ENCODE data around the gene RMDN2.

RMDN2 gene

GRCh38 chr2:38039121-38039910, 114.2 kb downstream of the RMDN2 start:
- Histone ChIP-seq H3K4me1 (peaks cover 0 to 13% (median 0%) of the 10 kb centered on the region in 4 donors), H3K9me3 (no peaks in the 10 kb centered on the region), H3K4me3 (no peak overlapping the region), H3K27ac (no peak overlapping the region), H3K36me3 (no peaks in the 10 kb centered on the region), H3K27me3 (no peaks in the 10 kb centered on the region)
- TF ChIP-seq, protein P1, sequence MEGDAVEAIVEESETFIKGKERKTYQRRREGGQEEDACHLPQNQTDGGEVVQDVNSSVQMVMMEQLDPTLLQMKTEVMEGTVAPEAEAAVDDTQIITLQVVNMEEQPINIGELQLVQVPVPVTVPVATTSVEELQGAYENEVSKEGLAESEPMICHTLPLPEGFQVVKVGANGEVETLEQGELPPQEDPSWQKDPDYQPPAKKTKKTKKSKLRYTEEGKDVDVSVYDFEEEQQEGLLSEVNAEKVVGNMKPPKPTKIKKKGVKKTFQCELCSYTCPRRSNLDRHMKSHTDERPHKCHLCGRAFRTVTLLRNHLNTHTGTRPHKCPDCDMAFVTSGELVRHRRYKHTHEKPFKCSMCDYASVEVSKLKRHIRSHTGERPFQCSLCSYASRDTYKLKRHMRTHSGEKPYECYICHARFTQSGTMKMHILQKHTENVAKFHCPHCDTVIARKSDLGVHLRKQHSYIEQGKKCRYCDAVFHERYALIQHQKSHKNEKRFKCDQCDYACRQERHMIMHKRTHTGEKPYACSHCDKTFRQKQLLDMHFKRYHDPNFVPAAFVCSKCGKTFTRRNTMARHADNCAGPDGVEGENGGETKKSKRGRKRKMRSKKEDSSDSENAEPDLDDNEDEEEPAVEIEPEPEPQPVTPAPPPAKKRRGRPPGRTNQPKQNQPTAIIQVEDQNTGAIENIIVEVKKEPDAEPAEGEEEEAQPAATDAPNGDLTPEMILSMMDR (IDR thresholded peaks at IDR 0.05), result no peak
- no peak for DNase-seq
- intact Hi-C loops (cut with DNase I; ENCODE audit: low total_unique reads), result no loop called here

DNA sequence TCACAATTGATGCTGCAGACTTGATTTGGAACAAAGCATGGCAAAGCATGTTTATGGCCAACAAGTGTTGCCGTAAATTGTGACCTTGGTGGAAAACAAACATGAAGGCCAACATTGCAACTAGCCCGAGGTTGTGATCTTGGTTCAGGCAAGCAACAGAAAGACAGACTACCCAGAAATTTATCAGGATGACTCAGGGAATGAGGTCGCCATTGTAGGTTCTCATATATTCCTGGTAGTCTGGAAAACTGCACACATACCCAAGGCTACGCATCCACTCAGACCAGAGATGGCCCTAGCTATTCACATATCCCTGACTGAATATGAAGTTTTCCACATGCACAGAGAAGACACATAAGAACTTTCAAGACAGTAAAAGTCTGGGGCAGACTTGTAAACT, 120.7 kb downstream of the RMDN2 start:
- intact Hi-C loops (cut with DNase I; ENCODE audit: low total_unique reads), result no loop called here
- Histone ChIP-seq H3K9me3 (no peaks in the 10 kb centered on the region), H3K4me3 (no peak overlapping the region), H3K36me3 (no peaks in the 10 kb centered on the region), H3K27ac (no peak overlapping the region), H3K27me3 (no peaks in the 10 kb centered on the region), H3K4me1 (no peaks in the 10 kb centered on the region)
- TF ChIP-seq, protein P1 (IDR thresholded peaks at IDR 0.05), result no peak
- DNase-seq, result no peak

DNA sequence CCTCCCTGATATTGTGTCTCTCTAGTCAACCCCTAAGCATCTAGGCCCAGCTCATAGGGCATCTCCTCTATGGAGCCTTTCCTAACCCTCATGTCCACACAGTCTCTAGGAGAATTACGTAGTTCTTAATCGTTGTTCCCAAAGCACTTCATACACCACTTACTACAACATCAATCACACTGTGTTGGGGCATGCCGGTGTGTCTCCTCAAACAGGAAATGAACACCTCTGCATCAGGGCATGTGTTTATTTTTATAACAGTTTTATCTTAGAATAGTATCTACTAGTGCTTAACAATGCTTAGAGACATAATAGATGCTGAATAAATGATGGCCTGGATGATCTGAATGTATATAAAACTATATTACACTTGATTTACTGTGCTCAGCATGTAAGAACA, 131.1 kb downstream of the RMDN2 start:
- intact Hi-C loops (cut with DNase I; ENCODE audit: low total_unique reads), result no loop called here
- H3K36me3 ChIP-seq, result no peaks in the 10 kb centered on the region
- TF ChIP-seq, protein P1 (IDR thresholded peaks at IDR 0.05), result no peak
- no peak overlapping the region for H3K4me3 ChIP-seq
- H3K4me1 ChIP-seq, result no peaks in the 10 kb centered on the region
- no peaks in the 10 kb centered on the region for H3K27me3 ChIP-seq
- DNase-seq, result no peak
- no peaks in the 10 kb centered on the region for H3K9me3 ChIP-seq
- H3K27ac ChIP-seq, result no peak overlapping the region

DNA sequence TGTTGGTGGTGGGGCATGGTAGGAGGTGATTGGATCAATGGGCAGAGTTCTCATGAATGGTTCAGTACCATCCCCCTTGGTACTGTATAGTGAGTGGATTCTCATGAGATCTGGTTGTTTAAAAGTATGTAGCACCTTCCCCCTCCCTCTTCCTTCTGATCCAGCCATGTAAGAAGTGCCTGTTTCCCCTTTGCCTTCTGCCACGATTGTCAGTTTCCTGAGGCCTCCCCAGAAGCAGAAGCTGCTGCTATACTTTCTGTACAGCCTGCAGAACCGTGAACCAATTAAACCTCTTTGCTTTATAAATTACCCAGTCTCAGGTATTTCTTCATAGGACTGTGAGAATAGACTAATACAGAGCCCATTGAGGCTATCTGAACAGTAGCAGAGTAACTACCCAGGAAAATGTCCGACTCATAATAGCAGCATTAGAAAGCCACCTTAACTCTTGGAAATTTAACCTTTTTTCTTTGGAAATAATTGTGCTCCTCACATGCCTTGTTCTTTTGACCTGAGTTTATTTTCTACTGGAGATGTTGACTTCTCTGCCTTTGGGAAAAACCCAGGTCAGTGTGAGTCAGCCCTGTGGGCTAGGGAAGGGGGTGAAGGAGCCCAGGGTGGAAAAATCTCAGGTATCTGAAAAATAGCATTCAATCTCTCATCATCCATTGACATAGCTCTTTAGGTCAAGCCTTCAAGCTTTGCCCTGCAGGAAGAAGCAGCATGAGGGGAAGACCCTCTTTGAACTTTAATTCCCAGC, 132.7 kb downstream of the RMDN2 start:
- DNase-seq, result no peak
- no peak overlapping the region for H3K27ac ChIP-seq

GRCh38 chr2:38060236-38061018, 135.3 kb downstream of the RMDN2 start:
- intact Hi-C loops (cut with DNase I; ENCODE audit: low total_unique reads), result no loop called here
- TF ChIP-seq, protein P1 (IDR thresholded peaks at IDR 0.05), result no peak
- no peak for DNase-seq
- Histone ChIP-seq H3K9me3 (no peaks in the 10 kb centered on the region), H3K27me3 (no peaks in the 10 kb centered on the region), H3K4me1 (no peaks in the 10 kb centered on the region), H3K36me3 (no peaks in the 10 kb centered on the region), H3K27ac (no peak overlapping the region), H3K4me3 (no peak overlapping the region)

More for the DNA sequence above, 132.7 kb downstream of the RMDN2 start:
- intact Hi-C loops (cut with DNase I; ENCODE audit: low total_unique reads), result no loop called here
- Histone ChIP-seq H3K9me3 (no peaks in the 10 kb centered on the region), H3K4me3 (no peak overlapping the region), H3K36me3 (no peaks in the 10 kb centered on the region), H3K27me3 (no peaks in the 10 kb centered on the region), H3K4me1 (no peaks in the 10 kb centered on the region)
- TF ChIP-seq, protein P1 (IDR thresholded peaks at IDR 0.05), result no peak
